Measurements from ENCODE around the gene CLRN3. TPM values are rescaled to one million over a fixed set of nuclear protein-coding genes. Genes with fewer than 3 reads are reported as not detected.

CLRN3 gene
- total and polyA plus RNA-seq, 2 donors (not counting 1 experiment from before 2014, with no cell fraction given), result not detected

DNA sequence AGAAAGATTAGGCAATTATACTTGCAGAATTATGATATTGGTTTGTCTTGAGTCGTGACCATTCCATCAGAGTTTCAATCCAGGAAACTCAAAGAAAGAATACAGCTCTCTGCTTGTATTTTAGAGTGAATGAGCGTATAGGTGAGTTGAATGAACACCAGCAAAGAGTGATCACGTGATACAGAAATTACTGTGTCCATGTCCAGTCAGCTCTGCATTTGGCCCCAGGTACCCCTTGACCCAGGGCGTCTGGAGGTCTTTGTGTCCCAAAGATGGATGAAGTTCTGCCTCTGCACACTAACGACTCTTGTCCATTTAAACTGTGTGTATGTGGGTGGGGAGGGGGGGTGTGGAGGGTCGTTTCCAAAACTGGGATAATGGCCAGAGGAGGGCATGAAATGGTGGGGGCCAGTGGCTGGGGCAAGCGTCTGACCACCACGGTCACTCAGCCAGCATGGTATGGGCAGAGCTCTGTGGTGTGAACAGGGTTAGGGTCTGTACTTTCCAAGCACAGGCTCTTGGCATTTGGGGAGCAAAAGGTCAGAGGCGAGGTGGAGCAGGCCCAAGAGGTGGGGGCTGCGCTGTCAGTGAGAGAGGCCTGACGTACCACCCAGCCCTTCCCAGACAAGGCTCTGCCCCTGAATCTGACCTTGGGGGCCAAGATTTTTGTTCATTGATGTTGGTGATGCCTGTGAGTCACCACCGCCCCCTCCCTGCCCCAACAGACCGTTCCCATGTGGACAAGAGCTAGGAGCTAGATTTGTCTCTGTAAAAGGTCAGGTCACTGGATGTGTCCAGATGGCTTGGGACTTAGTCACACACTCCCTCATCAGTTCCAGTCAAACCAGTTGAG is 15.6 kb upstream of the CLRN3 start:
- Histone ChIP-seq H3K9ac (ENCODE audit: low read length) (peak overlapping the region; percentile 19), H3K4me2 (replicated peaks; ENCODE audit: low read depth, low read length, poor library complexity, severe bottlenecking) (peak overlapping the region; percentile 97)
- CTCF ChIA-PET, result interaction anchor here (0.9 to 4.9 kb wide), 3 partner anchors 161 to 242 kb away, joined by 3 to 56 read pairs (median 4); no protein-coding TSS in a partner anchor

More for the DNA sequence above, 15.6 kb upstream of the CLRN3 start:
- no peaks in the 10 kb centered on the region for H3K36me3 ChIP-seq (replicated peaks in 1 of 2; ENCODE audit: control extremely low read depth in 1 of 2, control insufficient read depth in 1 of 2, extremely low read depth in 1 of 2, insufficient read depth in 2 of 2, low read length in 1 of 2)
- intact Hi-C loops (cut with micrococcal nuclease), result no loop called here
- Mint-ChIP-seq H3K4me1 (no peaks in the 10 kb centered on the region), H3K4me3 (peak overlapping the region; percentile 38), H3K9me3 (ENCODE audit: insufficient read depth) (no peaks in the 10 kb centered on the region), H3K27me3 (peaks cover 51% of the 10 kb centered on the region), H3K27ac (no peak overlapping the region)
- WGBS (ENCODE audit: insufficient coverage), result 81% methylated on average over 9 of the region's 13 CpGs
- H3K79me2 ChIP-seq (ENCODE audit: control insufficient read depth, insufficient read depth, low read length), result no peaks in the 10 kb centered on the region
- ATAC-seq (ENCODE audit: low read depth), result no peak
- no peak overlapping the region for H3K27ac ChIP-seq (ENCODE audit: low read length in 2 of 2)
- POLR2A ChIA-PET, result no interaction called here
- H3K9me3 ChIP-seq (ENCODE audit: control extremely low read depth in 1 of 3, control insufficient read depth in 2 of 3, insufficient read depth in 1 of 3, low read length in 2 of 3), result peaks cover 0 to 1% (median 0%) of the 10 kb centered on the region in 3 donors
- TF ChIP-seq EZH2 (IDR thresholded peaks at IDR 0.05; ENCODE audit: borderline replicate concordance, insufficient read depth, low read depth, low read length, poor library complexity, severe bottlenecking), result no peak
- TF ChIP-seq, protein P1, sequence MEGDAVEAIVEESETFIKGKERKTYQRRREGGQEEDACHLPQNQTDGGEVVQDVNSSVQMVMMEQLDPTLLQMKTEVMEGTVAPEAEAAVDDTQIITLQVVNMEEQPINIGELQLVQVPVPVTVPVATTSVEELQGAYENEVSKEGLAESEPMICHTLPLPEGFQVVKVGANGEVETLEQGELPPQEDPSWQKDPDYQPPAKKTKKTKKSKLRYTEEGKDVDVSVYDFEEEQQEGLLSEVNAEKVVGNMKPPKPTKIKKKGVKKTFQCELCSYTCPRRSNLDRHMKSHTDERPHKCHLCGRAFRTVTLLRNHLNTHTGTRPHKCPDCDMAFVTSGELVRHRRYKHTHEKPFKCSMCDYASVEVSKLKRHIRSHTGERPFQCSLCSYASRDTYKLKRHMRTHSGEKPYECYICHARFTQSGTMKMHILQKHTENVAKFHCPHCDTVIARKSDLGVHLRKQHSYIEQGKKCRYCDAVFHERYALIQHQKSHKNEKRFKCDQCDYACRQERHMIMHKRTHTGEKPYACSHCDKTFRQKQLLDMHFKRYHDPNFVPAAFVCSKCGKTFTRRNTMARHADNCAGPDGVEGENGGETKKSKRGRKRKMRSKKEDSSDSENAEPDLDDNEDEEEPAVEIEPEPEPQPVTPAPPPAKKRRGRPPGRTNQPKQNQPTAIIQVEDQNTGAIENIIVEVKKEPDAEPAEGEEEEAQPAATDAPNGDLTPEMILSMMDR (IDR thresholded peaks at IDR 0.05), result no peak
- no peaks in the 10 kb centered on the region for H4K20me1 ChIP-seq (ENCODE audit: control insufficient read depth, insufficient read depth, low read length, poor library complexity, severe bottlenecking)
- peaks cover 0 to 30% (median 12%) of the 10 kb centered on the region in 4 experiments for H3K27me3 ChIP-seq (replicated peaks in 1 of 4; ENCODE audit: control extremely low read depth in 1 of 4, control insufficient read depth in 3 of 4, insufficient read depth in 4 of 4, low read length in 3 of 4)
- no peak for DNase-seq
- peak overlapping the region; percentile 77 for H2AFZ ChIP-seq (ENCODE audit: insufficient read depth, low read depth, low read length, poor library complexity, severe bottlenecking)
- H3K4me1 ChIP-seq (ENCODE audit: control insufficient read depth in 2 of 2, insufficient read depth in 2 of 2, low read length in 2 of 2), result peaks cover 8 to 9% of the 10 kb centered on the region in 2 donors
- no peak overlapping the region for H3K4me3 ChIP-seq (ENCODE audit: control extremely low read depth in 1 of 5, extremely low read depth in 1 of 5, insufficient read depth in 1 of 5, low read depth in 2 of 5, low read length in 4 of 5)

All from B cell (primary cell).